Measurements from ENCODE around the gene USH2A.

Gene USH2A

DNA sequence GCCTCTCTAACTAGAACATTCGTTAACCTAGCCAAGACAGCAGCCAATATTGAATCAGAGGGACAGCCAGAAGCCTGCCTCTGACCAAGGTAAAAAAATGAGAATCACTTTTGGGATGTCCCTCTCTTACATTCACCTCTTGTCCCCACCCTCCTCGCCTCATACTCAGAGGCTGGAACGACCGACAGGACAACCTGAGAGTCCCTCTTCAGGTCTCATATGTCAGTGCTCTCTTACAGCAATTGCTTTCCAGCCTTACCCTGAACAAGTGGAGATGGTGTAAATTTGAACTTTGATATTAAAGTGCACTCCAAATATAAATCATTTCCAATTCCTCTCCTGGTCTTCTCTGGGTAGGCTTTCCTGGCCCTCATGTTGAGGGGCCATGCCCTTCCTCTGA lies 528.6 kb downstream of the USH2A start:
- POLR2A ChIA-PET = no interaction called here
- TF ChIP-seq, protein P1, sequence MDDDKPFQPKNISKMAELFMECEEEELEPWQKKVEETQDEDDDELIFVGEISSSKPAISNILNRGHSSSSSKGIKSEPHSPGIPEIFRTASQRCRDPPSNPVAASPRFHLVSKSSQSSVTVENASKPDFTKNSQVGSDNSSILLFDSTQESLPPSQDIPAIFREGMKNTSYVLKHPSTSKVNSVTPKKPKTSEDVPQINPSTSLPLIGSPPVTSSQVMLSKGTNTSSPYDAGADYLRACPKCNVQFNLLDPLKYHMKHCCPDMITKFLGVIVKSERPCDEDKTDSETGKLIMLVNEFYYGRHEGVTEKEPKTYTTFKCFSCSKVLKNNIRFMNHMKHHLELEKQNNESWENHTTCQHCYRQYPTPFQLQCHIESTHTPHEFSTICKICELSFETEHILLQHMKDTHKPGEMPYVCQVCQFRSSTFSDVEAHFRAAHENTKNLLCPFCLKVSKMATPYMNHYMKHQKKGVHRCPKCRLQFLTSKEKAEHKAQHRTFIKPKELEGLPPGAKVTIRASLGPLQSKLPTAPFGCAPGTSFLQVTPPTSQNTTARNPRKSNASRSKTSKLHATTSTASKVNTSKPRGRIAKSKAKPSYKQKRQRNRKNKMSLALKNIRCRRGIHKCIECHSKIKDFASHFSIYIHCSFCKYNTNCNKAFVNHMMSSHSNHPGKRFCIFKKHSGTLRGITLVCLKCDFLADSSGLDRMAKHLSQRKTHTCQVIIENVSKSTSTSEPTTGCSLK (tag by site-specific recombination; IDR thresholded peaks at IDR 0.05) = no peak
- TF ChIP-seq REPIN1 (tag by site-specific recombination; IDR thresholded peaks at IDR 0.05; ENCODE audit: low read depth) (no peak), ZNF366 (tag by site-specific recombination; conservative IDR thresholded peaks at IDR 0.05) (no peak), ZNF624 (tag by site-specific recombination; IDR thresholded peaks at IDR 0.05) (no peak), ZNF394 (tag by site-specific recombination; IDR thresholded peaks at IDR 0.05; ENCODE audit: borderline replicate concordance) (no peak), WT1 (tag by site-specific recombination; IDR thresholded peaks at IDR 0.05) (no peak)
- no peaks in the 10 kb centered on the region for H3K36me3 ChIP-seq (ENCODE audit: control insufficient read depth in 2 of 2, insufficient read depth in 1 of 2, low read length in 2 of 2)
- H3K9me3 ChIP-seq (ENCODE audit: control insufficient read depth, insufficient read depth, low read depth, low read length) = no peaks in the 10 kb centered on the region
- CTCF ChIA-PET = no interaction called here
- H3K4me3 ChIP-seq (ENCODE audit: low read depth, low read length) = no peak overlapping the region
- no peak overlapping the region for H3K27ac ChIP-seq (ENCODE audit: extremely low read depth, low read depth, low read length)
- H3K4me1 ChIP-seq (ENCODE audit: control insufficient read depth, insufficient read depth, low read length) = no peaks in the 10 kb centered on the region

DNA sequence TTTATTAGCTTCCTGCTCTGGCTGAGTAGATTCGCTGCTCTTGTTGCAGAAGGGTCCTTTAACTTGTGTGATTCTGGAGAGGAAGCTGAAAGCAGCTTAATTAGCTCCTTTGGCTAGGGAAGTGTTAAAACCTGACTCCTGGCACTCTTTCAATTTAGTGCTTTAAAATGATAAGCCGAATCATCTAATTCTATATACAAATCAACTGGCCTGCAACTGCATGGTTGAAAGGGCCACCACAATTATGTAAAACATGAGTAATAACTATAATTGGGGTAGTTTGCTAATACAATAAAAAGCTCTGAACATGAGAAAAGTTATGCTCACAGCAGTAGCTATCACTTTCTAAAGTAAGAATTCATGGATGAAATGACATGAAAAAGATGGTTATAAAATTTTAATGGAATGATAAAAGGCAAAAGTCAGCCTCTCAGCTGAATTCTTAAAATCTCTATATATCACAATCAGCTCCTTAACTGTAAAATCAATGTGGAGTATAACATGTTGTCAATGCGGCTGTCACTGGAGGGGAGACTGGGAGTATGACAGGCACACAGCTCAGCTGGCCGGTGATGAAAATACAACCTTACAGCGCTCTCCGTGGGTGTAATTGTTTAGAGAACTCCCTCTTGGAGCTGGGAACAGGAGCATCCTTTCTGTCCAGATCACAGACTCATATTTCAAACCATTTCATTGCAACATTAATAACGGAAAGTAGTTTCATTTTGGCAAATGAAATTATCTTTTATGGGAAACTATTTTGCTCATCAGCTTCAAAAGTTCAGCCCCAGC lies 531.8 kb downstream of the USH2A start:
- H3K27ac ChIP-seq (ENCODE audit: extremely low read depth, low read depth, low read length) = no peak overlapping the region

More for the DNA sequence above, 531.8 kb downstream of the USH2A start:
- no peak overlapping the region for H3K4me3 ChIP-seq (ENCODE audit: low read depth, low read length)
- no peaks in the 10 kb centered on the region for H3K9me3 ChIP-seq (ENCODE audit: control insufficient read depth, insufficient read depth, low read depth, low read length)
- no peaks in the 10 kb centered on the region for H3K36me3 ChIP-seq (ENCODE audit: control insufficient read depth in 2 of 2, insufficient read depth in 1 of 2, low read length in 2 of 2)
- TF ChIP-seq ZFP41 (tag by site-specific recombination; IDR thresholded peaks at IDR 0.05; ENCODE audit: borderline replicate concordance) (no peak), ZNF530 (tag by site-specific recombination; IDR thresholded peaks at IDR 0.05; ENCODE audit: low read depth) (no peak), ZNF239 (tag by site-specific recombination; IDR thresholded peaks at IDR 0.05) (no peak), ZNF629 (tag by site-specific recombination; IDR thresholded peaks at IDR 0.05) (no peak), SCRT1 (tag by site-specific recombination; IDR thresholded peaks at IDR 0.05; ENCODE audit: borderline replicate concordance) (no peak), ZNF501 (tag by site-specific recombination; IDR thresholded peaks at IDR 0.05) (no peak), ZNF48 (tag by site-specific recombination; IDR thresholded peaks at IDR 0.05) (no peak), ZNF2 (tag by site-specific recombination; IDR thresholded peaks at IDR 0.05) (no peak), ZNF433 (tag by site-specific recombination; IDR thresholded peaks at IDR 0.05; ENCODE audit: low read depth) (no peak), ZEB2 (tag by site-specific recombination; IDR thresholded peaks at IDR 0.05) (no peak), BCL11B (tag by site-specific recombination; IDR thresholded peaks at IDR 0.05; ENCODE audit: low read depth) (no peak), TCF7L2 (IDR thresholded peaks at IDR 0.05; ENCODE audit: borderline replicate concordance, low read depth, low read length) (no peak), ZNF274 (IDR thresholded peaks at IDR 0.05; ENCODE audit: low read length) (no peak), ZNF274 (tag by site-specific recombination; IDR thresholded peaks at IDR 0.05; ENCODE audit: borderline replicate concordance) (no peak), REPIN1 (tag by site-specific recombination; IDR thresholded peaks at IDR 0.05; ENCODE audit: low read depth) (no peak), ZNF140 (tag by site-specific recombination; IDR thresholded peaks at IDR 0.05) (no peak)
- TF ChIP-seq, protein P2, sequence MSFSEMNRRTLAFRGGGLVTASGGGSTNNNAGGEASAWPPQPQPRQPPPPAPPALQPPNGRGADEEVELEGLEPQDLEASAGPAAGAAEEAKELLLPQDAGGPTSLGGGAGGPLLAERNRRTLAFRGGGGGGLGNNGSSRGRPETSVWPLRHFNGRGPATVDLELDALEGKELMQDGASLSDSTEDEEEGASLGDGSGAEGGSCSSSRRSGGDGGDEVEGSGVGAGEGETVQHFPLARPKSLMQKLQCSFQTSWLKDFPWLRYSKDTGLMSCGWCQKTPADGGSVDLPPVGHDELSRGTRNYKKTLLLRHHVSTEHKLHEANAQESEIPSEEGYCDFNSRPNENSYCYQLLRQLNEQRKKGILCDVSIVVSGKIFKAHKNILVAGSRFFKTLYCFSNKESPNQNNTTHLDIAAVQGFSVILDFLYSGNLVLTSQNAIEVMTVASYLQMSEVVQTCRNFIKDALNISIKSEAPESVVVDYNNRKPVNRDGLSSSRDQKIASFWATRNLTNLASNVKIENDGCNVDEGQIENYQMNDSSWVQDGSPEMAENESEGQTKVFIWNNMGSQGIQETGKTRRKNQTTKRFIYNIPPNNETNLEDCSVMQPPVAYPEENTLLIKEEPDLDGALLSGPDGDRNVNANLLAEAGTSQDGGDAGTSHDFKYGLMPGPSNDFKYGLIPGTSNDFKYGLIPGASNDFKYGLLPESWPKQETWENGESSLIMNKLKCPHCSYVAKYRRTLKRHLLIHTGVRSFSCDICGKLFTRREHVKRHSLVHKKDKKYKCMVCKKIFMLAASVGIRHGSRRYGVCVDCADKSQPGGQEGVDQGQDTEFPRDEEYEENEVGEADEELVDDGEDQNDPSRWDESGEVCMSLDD (tag by site-specific recombination; IDR thresholded peaks at IDR 0.05) = no peak
- TF ChIP-seq, protein P3, sequence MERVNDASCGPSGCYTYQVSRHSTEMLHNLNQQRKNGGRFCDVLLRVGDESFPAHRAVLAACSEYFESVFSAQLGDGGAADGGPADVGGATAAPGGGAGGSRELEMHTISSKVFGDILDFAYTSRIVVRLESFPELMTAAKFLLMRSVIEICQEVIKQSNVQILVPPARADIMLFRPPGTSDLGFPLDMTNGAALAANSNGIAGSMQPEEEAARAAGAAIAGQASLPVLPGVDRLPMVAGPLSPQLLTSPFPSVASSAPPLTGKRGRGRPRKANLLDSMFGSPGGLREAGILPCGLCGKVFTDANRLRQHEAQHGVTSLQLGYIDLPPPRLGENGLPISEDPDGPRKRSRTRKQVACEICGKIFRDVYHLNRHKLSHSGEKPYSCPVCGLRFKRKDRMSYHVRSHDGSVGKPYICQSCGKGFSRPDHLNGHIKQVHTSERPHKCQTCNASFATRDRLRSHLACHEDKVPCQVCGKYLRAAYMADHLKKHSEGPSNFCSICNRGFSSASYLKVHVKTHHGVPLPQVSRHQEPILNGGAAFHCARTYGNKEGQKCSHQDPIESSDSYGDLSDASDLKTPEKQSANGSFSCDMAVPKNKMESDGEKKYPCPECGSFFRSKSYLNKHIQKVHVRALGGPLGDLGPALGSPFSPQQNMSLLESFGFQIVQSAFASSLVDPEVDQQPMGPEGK (tag by site-specific recombination; IDR thresholded peaks at IDR 0.05) = no peak
- ChIA-PET POLR2A (no interaction called here), CTCF (interaction anchor here (0.7 kb wide), 1 partner anchor 144 kb away, joined by 3 read pairs; no protein-coding TSS in a partner anchor)
- no peaks in the 10 kb centered on the region for H3K4me1 ChIP-seq (ENCODE audit: control insufficient read depth, insufficient read depth, low read length)

Measured in HEK293 (cell line).